Vagina (tissue), 2 donors: Measurements from ENCODE around the gene PPP2R2D.

Source experiments
- CTCF ChIP-seq, 3 experiments: fragments of 450-650 bp in 2 of 3; fragments of 200-600 bp in 1 of 3; sonication (generic) in 1 of 3; IDR thresholded peaks; one replicate each; pipeline ENCODE4 v1.5.1; 2017 to 2019; ENCODE audit warnings: antibody characterized with exemption in 3 of 3, mild to moderate bottlenecking in 2 of 3, moderate library complexity in 2 of 3
- POLR2AphosphoS5 ChIP-seq, 2 donors: sonication (generic); formaldehyde crosslinking; IDR thresholded peaks; one replicate each; pipeline ENCODE4 v1.9.0; 2017; ENCODE audit warnings: antibody characterized with exemption in 2 of 2, mild to moderate bottlenecking in 2 of 2, low read depth in 1 of 2; ENCODE audit not compliant: insufficient read depth in 1 of 2

- TF ChIP-seq CTCF (IDR thresholded peaks at IDR 0.05): no peak
- no peak for TF ChIP-seq POLR2AphosphoS5 (IDR thresholded peaks at IDR 0.05; ENCODE audit: insufficient read depth in 1 of 2, low read depth in 1 of 2)
Observed at GRCh38 chr10:131890276-131891195, 10.3 kb upstream of the PPP2R2D start.
